CMK (cell line): Measurements from ENCODE around the gene GPR68.
"Not testable (repeated sequence)": the region's sequence is repeated elsewhere in the genome, so short reads cannot be mapped to it uniquely, and the experiment has no call there.

ENCODE experiments used
- DNase-seq: peaks from one replicate; pipeline ENCODE4 v3.0.0-alpha.2; 2010; ENCODE audit warnings: low read depth

Gene GPR68

GRCh38 chr14:91272341-91273272 lies 28.1 kb upstream of the GPR68 start:
- DNase-seq = no peak

GRCh38 chr14:91271639-91272038 lies 27.1 kb upstream of the GPR68 start:
- no peak for DNase-seq

GRCh38 chr14:91270619-91271018 lies 26.1 kb upstream of the GPR68 start:
- DNase-seq = no peak

GRCh38 chr14:91270188-91270587 lies 25.7 kb upstream of the GPR68 start:
- DNase-seq = no peak

GRCh38 chr14:91269076-91269991 lies 24.8 kb upstream of the GPR68 start:
- DNase-seq = no peak

- no peak for DNase-seq
These were observed 23.5 kb upstream of the GPR68 start for GRCh38 chr14:91267965-91268437.

- not testable (repeated sequence) for DNase-seq
These were observed 21.8 kb upstream of the GPR68 start for GRCh38 chr14:91266276-91266675.

GRCh38 chr14:91265404-91265803 lies 20.9 kb upstream of the GPR68 start:
- no peak for DNase-seq

- DNase-seq = no peak
These were observed 19.9 kb upstream of the GPR68 start for GRCh38 chr14:91264151-91265150.

GRCh38 chr14:91263329-91263728 lies 18.8 kb upstream of the GPR68 start:
- DNase-seq = no peak

GRCh38 chr14:91261986-91262549 lies 17.6 kb upstream of the GPR68 start:
- no peak for DNase-seq

GRCh38 chr14:91261115-91261514 lies 16.6 kb upstream of the GPR68 start:
- no peak for DNase-seq

- no peak for DNase-seq
These were observed 14.4 kb upstream of the GPR68 start for GRCh38 chr14:91258876-91259275.

- no peak for DNase-seq
These were observed 13.6 kb upstream of the GPR68 start for GRCh38 chr14:91258011-91258618.

GRCh38 chr14:91257328-91258010 lies 13.0 kb upstream of the GPR68 start:
- no peak for DNase-seq

GRCh38 chr14:91256661-91257060 lies 12.2 kb upstream of the GPR68 start:
- no peak for DNase-seq

GRCh38 chr14:91255026-91255695 lies 10.7 kb upstream of the GPR68 start:
- no peak for DNase-seq

GRCh38 chr14:91254461-91254860 lies 10.0 kb upstream of the GPR68 start:
- DNase-seq = no peak

- no peak for DNase-seq
These were observed 9.4 kb upstream of the GPR68 start for GRCh38 chr14:91253795-91254323.
